T-cell (primary cell): ENCODE results near the gene EEPD1. TPM values are rescaled to one million over a fixed set of nuclear protein-coding genes. Genes with fewer than 3 reads are reported as not detected.

Source experiments
- ATAC-seq, 4 experiments: fragments of 200-7000 bp in 3 of 4; fragments of 150-1000 bp in 1 of 4; cut with Tn5 transposase; replicated peaks in 1 of 4; 1 replicate in 3 of 4; 2 replicates in 1 of 4; pipeline ENCODE4 v1.10.0; 2021; ENCODE audit warnings: moderate library complexity in 3 of 4, mild to moderate bottlenecking in 2 of 4, moderate number of reproducible peaks in 1 of 4
- CTCF ChIA-PET, 2 donors: fragments of 300-600 bp; sonication (Branson Sonifier 250); formaldehyde crosslinking; loops; one replicate each; lab custom pipeline; 2022; ENCODE audit warnings: antibody characterized with exemption in 2 of 2; lab: Charles Lee
- POLR2A ChIA-PET, 2 donors: fragments of 300-600 bp; sonication (Branson Sonifier 250); formaldehyde crosslinking; loops; one replicate each; lab custom pipeline; 2022; ENCODE audit warnings: antibody characterized with exemption in 2 of 2; lab: Charles Lee
- DNase-seq, 35 experiments: peaks; one replicate each; pipeline versions ENCODE4 v3.0.0 to v3.0.0-alpha.2; 2013 to 2023
- H3K27ac ChIP-seq: one replicate; pipeline ENCODE4 v1.5.1; 2013; ENCODE audit warnings: low read length
- H3K27me3 ChIP-seq, 2 experiments: replicated peaks in 1 of 2; 1 replicate in 1 of 2; 2 replicates in 1 of 2; pipeline versions ENCODE4 v1.6.1 to v1.7.0; 2013; ENCODE audit warnings: low read length in 1 of 2, mixed read lengths in 1 of 2; ENCODE audit not compliant: control insufficient read depth in 2 of 2, insufficient read depth in 2 of 2; ENCODE audit errors: extremely low read depth in 1 of 2
- H3K36me3 ChIP-seq, 2 donors: 1 replicate in 1 of 2; 2 replicates in 1 of 2; pipeline versions ENCODE4 v1.6.1 to v1.7.0; 2013; ENCODE audit warnings: low read length in 1 of 2; ENCODE audit not compliant: control insufficient read depth in 2 of 2, insufficient read depth in 1 of 2; ENCODE audit errors: extremely low read depth in 1 of 2
- H3K4me1 ChIP-seq, 2 experiments: 1 replicate in 1 of 2; 2 replicates in 1 of 2; pipeline versions ENCODE4 v1.6.1 to v1.7.0; 2013; ENCODE audit warnings: low read length in 2 of 2, mixed read lengths in 1 of 2; ENCODE audit not compliant: insufficient read depth in 2 of 2, control insufficient read depth in 1 of 2; ENCODE audit errors: extremely low read depth in 1 of 2
- H3K4me3 ChIP-seq, 2 donors: 1 replicate in 1 of 2; 2 replicates in 1 of 2; pipeline versions ENCODE4 v1.5.1 to v1.7.0; 2013; ENCODE audit warnings: mild to moderate bottlenecking in 2 of 2, low read length in 1 of 2, moderate library complexity in 1 of 2; ENCODE audit not compliant: control insufficient read depth in 1 of 2; ENCODE audit errors: extremely low read depth in 1 of 2
- H3K9me3 ChIP-seq: 2 replicates; pipeline ENCODE4 v1.7.0; 2013
- H3K27ac Mint-ChIP-seq, 2 donors: one replicate each; pipeline ENCODE4 v1.8.0; 2020 to 2021; ENCODE audit warnings: mild to moderate bottlenecking in 2 of 2, mixed read lengths in 2 of 2
- H3K27me3 Mint-ChIP-seq, 2 donors: one replicate each; pipeline ENCODE4 v1.8.0; 2021 to 2022; ENCODE audit warnings: mixed read lengths in 2 of 2
- H3K36me3 Mint-ChIP-seq: one replicate; pipeline ENCODE4 v1.8.0; 2021; ENCODE audit warnings: mixed read lengths
- H3K4me1 Mint-ChIP-seq, 3 donors: one replicate each; pipeline ENCODE4 v1.8.0; 2020 to 2022; ENCODE audit warnings: mixed read lengths in 3 of 3, mild to moderate bottlenecking in 1 of 3
- H3K4me3 Mint-ChIP-seq, 3 donors: one replicate each; pipeline ENCODE4 v1.8.0; 2020 to 2022; ENCODE audit warnings: mild to moderate bottlenecking in 3 of 3, mixed read lengths in 3 of 3, moderate library complexity in 3 of 3
- H3K9me3 Mint-ChIP-seq, 3 donors: one replicate each; pipeline ENCODE4 v1.8.0; 2020 to 2022; ENCODE audit warnings: mixed read lengths in 3 of 3
- WGBS: methylation state at CpG from one replicate; pipeline ENCODE4 v1.1.5; 2013; ENCODE audit warnings: missing lambda C conversion rate; ENCODE audit not compliant: insufficient coverage; 5-methylcytosine and 5-hydroxymethylcytosine counted together
- total RNA-seq, 35 experiments: library from RNA in 6 of 35; stranded (reverse) in 6 of 35; fragments of 120-200 nt in 1 of 35; gene quantifications; one replicate each; pipeline versions ENCODE4 v1.2.1 to v1.2.4 and lab custom pipeline; 2013 to 2026

EEPD1 gene
- total RNA-seq, 5 donors from 2014 or later (not counting 1 experiment from before 2014, with no cell fraction given) = 2.7 to 16.2 (median 4.2) TPM

- H3K27ac ChIP-seq = no peak overlapping the region
- Mint-ChIP-seq H3K27ac (no peak overlapping the region), H3K27me3 (no peaks in the 10 kb centered on the region), H3K36me3 (peaks cover 9% of the 10 kb centered on the region), H3K9me3 (no peaks in the 10 kb centered on the region), H3K4me1 (peaks cover 26 to 40% (median 26%) of the 10 kb centered on the region in 3 donors), H3K4me3 (no peak overlapping the region)
- ChIA-PET CTCF (no interaction called here), POLR2A (no interaction called here)
- 100% methylated on average over 2 of the region's 3 CpGs for WGBS
- H3K9me3 ChIP-seq = no peaks in the 10 kb centered on the region
- H3K4me3 ChIP-seq = no peak overlapping the region
- ATAC-seq (no peak), DNase-seq (no peak)
- no peaks in the 10 kb centered on the region for H3K36me3 ChIP-seq
- peaks cover 7 to 9% of the 10 kb centered on the region in 2 experiments for H3K4me1 ChIP-seq
- H3K27me3 ChIP-seq = peaks cover 0 to 3% of the 10 kb centered on the region in 2 experiments
Measured at GRCh38 chr7:36159618-36160017, 6.6 kb downstream of the EEPD1 start.

GRCh38 chr7:36160313-36160712 lies 7.3 kb downstream of the EEPD1 start:
- ChIA-PET POLR2A (no interaction called here), CTCF (no interaction called here)
- no peaks in the 10 kb centered on the region for H3K27me3 Mint-ChIP-seq
- no peaks in the 10 kb centered on the region for H3K9me3 Mint-ChIP-seq
- H3K27me3 ChIP-seq = peaks cover 0 to 3% of the 10 kb centered on the region in 2 experiments
- no peaks in the 10 kb centered on the region for H3K36me3 ChIP-seq
- no peak for ATAC-seq
- no peaks in the 10 kb centered on the region for H3K9me3 ChIP-seq
- DNase-seq = no peak
- H3K4me1 ChIP-seq = peaks cover 4% of the 10 kb centered on the region in 2 experiments
- H3K27ac ChIP-seq = no peak overlapping the region
- H3K4me3 ChIP-seq = no peak overlapping the region
- peaks cover 9% of the 10 kb centered on the region for H3K36me3 Mint-ChIP-seq
- no peak overlapping the region for H3K27ac Mint-ChIP-seq
- no peak overlapping the region for H3K4me3 Mint-ChIP-seq
- 93% methylated on average over 4 of the region's 5 CpGs for WGBS
- peaks cover 21 to 34% (median 22%) of the 10 kb centered on the region in 3 donors for H3K4me1 Mint-ChIP-seq

DNA sequence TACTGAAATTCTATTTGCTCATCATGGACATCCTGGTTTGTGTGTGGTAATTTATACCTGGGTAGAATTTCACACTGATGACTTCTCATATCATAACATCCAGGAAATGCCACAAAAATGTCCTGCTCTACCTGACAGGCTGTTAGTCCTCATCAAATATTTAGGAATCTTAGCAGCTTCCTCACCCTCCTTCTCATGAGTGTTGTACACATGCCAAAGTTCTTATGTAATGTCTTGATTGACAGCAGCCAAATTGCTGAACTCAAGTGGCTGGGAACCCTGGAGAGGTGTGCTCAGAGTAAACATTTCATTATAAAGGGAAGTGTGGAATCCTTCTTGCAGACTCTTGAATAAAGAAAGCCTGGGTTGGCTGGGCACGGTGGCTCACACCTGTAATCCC lies 8.9 kb downstream of the EEPD1 start:
- Mint-ChIP-seq H3K4me1 (peaks cover 6 to 17% (median 11%) of the 10 kb centered on the region in 3 donors), H3K27me3 (no peaks in the 10 kb centered on the region), H3K36me3 (peaks cover 4% of the 10 kb centered on the region), H3K4me3 (no peak overlapping the region), H3K27ac (no peak overlapping the region), H3K9me3 (no peaks in the 10 kb centered on the region)
- WGBS = no CpG with 5 or more reads among the region's 1 CpG
- Histone ChIP-seq H3K27ac (no peak overlapping the region), H3K36me3 (no peaks in the 10 kb centered on the region), H3K9me3 (no peaks in the 10 kb centered on the region), H3K27me3 (no peaks in the 10 kb centered on the region), H3K4me1 (no peaks in the 10 kb centered on the region), H3K4me3 (no peak overlapping the region)
- CTCF ChIA-PET = interaction anchor here in 1 of 2 donors (0.6 kb wide), 1 partner anchor 1166 kb away, joined by 3 read pairs; no protein-coding TSS in a partner anchor
- DNase-seq = no peak
- ATAC-seq = no peak
- POLR2A ChIA-PET = interaction anchor here in 1 of 2 donors (0.7 kb wide), 1 partner anchor 8 kb away, joined by 7 read pairs; no protein-coding TSS in a partner anchor

- Mint-ChIP-seq H3K4me1 (peaks cover 0 to 8% (median 6%) of the 10 kb centered on the region in 3 donors), H3K27ac (no peak overlapping the region), H3K36me3 (peaks cover 4% of the 10 kb centered on the region), H3K27me3 (no peaks in the 10 kb centered on the region), H3K9me3 (no peaks in the 10 kb centered on the region), H3K4me3 (no peak overlapping the region)
- no peak overlapping the region for H3K4me3 ChIP-seq
- no peaks in the 10 kb centered on the region for H3K9me3 ChIP-seq
- ATAC-seq = no peak
- ChIA-PET POLR2A (interaction anchor here in 1 of 2 donors (0.6 kb wide), 1 partner anchor 127 kb away, joined by 3 read pairs; no protein-coding TSS in a partner anchor), CTCF (interaction anchor here in 1 of 2 donors (0.6 to 0.7 kb wide), 2 partner anchors 25 to 152 kb away, joined by 3 read pairs; no protein-coding TSS in a partner anchor)
- no peaks in the 10 kb centered on the region for H3K36me3 ChIP-seq
- WGBS = no CpG with 5 or more reads among the region's 2 CpGs
- H3K27ac ChIP-seq = no peak overlapping the region
- H3K27me3 ChIP-seq = no peaks in the 10 kb centered on the region
- no peak for DNase-seq
- no peaks in the 10 kb centered on the region for H3K4me1 ChIP-seq
Measured at GRCh38 chr7:36165059-36165458, 12.0 kb downstream of the EEPD1 start.

GRCh38 chr7:36165802-36166201 lies 12.7 kb downstream of the EEPD1 start:
- peaks cover 4 to 9% (median 5%) of the 10 kb centered on the region in 3 donors for H3K4me1 Mint-ChIP-seq
- H3K36me3 Mint-ChIP-seq = peaks cover 4% of the 10 kb centered on the region
- H3K27ac ChIP-seq = no peak overlapping the region
- H3K4me3 ChIP-seq = no peak overlapping the region
- H3K27ac Mint-ChIP-seq = no peak overlapping the region
- CTCF ChIA-PET = no interaction called here
- WGBS = no CpG with 5 or more reads among the region's 4 CpGs
- no peak for DNase-seq
- H3K9me3 ChIP-seq = no peaks in the 10 kb centered on the region
- POLR2A ChIA-PET = no interaction called here
- H3K36me3 ChIP-seq = no peaks in the 10 kb centered on the region
- no peaks in the 10 kb centered on the region for H3K27me3 Mint-ChIP-seq
- H3K27me3 ChIP-seq = no peaks in the 10 kb centered on the region
- no peaks in the 10 kb centered on the region for H3K4me1 ChIP-seq
- no peaks in the 10 kb centered on the region for H3K9me3 Mint-ChIP-seq
- no peak overlapping the region for H3K4me3 Mint-ChIP-seq
- ATAC-seq = no peak

DNA sequence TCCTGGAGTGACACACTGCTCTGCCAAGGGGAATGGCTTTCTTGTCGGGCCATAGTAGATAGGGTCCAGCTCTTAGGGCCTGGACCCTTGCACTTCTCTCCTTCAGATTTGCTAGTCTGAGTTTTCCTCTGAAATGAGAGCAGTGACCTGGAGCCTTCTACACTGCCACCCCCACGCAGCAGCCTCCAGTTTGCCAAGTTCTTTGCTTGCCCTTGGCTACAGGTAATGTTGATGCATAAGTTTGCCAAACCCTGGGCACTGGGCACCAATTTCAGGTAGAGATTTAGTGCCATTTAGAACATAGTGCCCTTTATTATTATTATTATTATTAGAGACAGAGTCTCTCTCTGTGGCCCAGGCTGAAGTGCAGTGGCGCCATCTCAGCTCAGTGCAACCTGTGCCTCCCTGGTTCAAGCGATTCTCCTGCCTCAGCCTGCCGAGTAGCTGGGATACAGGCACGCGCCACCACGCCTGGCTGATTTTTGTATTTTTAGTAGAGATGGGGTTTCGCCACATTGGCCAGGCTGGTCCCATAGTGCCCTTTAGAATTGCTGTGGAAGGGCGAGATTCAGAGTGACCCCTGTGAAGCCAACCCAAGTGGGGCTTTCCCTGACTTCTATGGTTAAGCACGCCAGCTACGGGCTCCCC lies 14.5 kb downstream of the EEPD1 start:
- WGBS = 100% methylated on average over 5 of the region's 12 CpGs
- Histone ChIP-seq H3K4me1 (peaks cover 0 to 4% of the 10 kb centered on the region in 2 experiments), H3K9me3 (no peaks in the 10 kb centered on the region), H3K36me3 (no peaks in the 10 kb centered on the region), H3K27me3 (no peaks in the 10 kb centered on the region), H3K4me3 (no peak overlapping the region), H3K27ac (no peak overlapping the region)
- peaks cover 4% of the 10 kb centered on the region for H3K36me3 Mint-ChIP-seq
- H3K4me1 Mint-ChIP-seq = peaks cover 0 to 12% (median 8%) of the 10 kb centered on the region in 3 donors
- H3K27me3 Mint-ChIP-seq = no peaks in the 10 kb centered on the region
- no peaks in the 10 kb centered on the region for H3K9me3 Mint-ChIP-seq
- DNase-seq (no peak), ATAC-seq (no peak)
- H3K27ac Mint-ChIP-seq = no peak overlapping the region
- ChIA-PET POLR2A (no interaction called here), CTCF (no interaction called here)
- no peak overlapping the region for H3K4me3 Mint-ChIP-seq
